T47D (cell line): ENCODE data around the gene CNIH3.
"Not testable (repeated sequence)": the region's sequence is repeated elsewhere in the genome, so short reads cannot be mapped to it uniquely, and the experiment has no call there.

Experiments used
- DNase-seq, 2 experiments: peaks; one replicate each; pipeline versions ENCODE4 v3.0.0 to v3.0.0-alpha.2; 2011 to 2012; ENCODE audit warnings: low read depth in 1 of 2, low spot score in 1 of 2
- JUND ChIP-seq: IDR thresholded peaks from 2 replicates; pipeline ENCODE4 v1.6.1; 2012; ENCODE audit warnings: low read depth
- in situ Hi-C: cut with HindIII; loops from 2 replicates; pipeline ENCODE4 v1.10.0; 2016; ENCODE audit warnings: low sequenced_read_pairs, low pct_unique_long_range_greater_than_20kb

Gene CNIH3

GRCh38 chr1:224615861-224616755, at the start of gene CNIH3:
Gene CNIH3 (plus strand): TSS chr1:224616317. CDS start chr1:224617175, 858 bp downstream.
- no peak for TF ChIP-seq JUND
- peak; percentile 80 to 84 for DNase-seq
- in situ Hi-C loops, result no loop called here

- DNase-seq, in situ Hi-C loops: not testable (repeated sequence)
These were observed 49.6 kb upstream of the CNIH3 start for GRCh38 chr1:224566492-224566891.

DNA sequence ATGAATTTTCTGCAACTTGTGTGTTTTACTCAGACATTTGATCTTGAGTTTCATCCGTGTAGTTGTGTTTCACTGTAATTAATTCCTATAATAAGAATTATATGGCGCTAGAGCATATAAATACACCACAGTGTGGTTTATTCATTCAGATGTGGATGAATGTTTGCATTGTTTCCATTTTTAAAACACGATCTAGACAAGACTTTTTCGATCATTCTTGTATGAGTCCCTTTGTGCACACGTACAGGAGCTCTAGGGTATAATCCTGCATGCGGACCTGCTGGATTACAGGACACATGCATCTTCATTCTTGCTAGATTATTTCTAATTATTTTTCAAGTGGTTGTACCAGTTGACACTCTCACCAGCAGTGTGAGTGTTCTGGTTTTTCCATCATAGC, 46.8 kb upstream of the CNIH3 start:
- no peak for TF ChIP-seq JUND
- DNase-seq, result no peak
- in situ Hi-C loops, result no loop called here

DNA sequence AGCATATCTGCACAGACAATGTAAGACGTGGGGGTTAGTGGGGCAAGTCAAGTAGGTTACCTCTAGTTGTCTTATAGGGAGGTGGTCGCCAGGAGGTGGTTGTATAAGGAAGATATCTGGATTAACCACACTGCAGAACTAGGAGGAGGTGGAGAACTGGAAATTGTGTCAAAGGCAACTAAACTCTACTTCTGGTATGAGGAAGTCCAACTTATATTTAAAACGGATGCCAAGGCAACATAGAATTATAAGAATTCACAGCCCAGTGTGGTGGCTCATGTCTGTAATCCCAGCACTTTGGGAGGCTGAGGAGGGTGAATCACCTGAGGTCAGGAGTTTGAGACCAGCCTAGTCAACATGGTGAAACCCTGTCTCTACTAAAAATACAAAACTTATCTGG, 44.1 kb upstream of the CNIH3 start:
- peak in 1 of 2 experiments; percentile 19 for DNase-seq
- in situ Hi-C loops, result not testable (repeated sequence)

DNA sequence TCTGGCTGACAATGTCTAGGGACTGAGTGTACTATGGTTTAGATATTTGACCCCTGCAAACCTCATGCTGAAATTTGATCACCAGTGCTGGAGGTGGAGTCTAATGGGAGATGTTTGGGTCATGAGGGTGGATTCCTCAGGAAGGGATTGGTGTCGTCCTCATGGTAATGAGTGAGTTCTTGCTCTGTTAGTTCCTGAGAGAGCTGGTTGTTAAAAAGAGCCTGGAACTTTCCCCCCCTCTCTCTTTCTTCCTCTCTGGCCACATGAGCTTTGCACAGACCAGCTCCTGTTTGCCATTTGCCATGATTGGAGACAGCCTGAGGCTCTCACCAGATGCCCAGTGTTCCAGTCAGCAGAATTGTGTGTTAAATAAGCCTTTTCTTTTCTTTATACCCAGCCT, 36.6 kb upstream of the CNIH3 start:
- DNase-seq, result peak in 1 of 2 experiments; percentile 16
- no peak for TF ChIP-seq JUND
- in situ Hi-C loops, result no loop called here

DNA sequence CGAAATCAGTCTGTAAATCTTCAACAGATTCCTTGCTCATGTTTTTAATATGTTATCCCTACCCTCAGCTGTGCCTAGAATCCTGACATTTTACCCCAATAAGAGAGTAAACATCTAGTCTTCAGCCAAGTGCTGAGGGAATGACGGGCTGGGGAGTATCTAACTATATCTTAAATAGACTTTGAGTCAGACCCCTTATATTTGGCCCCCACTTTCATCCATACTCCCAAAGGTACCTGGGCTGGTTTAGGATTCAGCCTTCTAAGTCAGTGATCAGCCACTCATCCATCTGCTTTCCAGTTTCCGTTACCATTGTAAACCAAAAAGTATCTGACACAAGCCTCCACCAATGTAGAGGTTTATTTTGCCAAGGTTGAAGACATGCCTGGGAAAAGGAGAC, 36.1 kb upstream of the CNIH3 start:
- TF ChIP-seq JUND, result no peak
- DNase-seq, result no peak
- in situ Hi-C loops, result no loop called here

DNA sequence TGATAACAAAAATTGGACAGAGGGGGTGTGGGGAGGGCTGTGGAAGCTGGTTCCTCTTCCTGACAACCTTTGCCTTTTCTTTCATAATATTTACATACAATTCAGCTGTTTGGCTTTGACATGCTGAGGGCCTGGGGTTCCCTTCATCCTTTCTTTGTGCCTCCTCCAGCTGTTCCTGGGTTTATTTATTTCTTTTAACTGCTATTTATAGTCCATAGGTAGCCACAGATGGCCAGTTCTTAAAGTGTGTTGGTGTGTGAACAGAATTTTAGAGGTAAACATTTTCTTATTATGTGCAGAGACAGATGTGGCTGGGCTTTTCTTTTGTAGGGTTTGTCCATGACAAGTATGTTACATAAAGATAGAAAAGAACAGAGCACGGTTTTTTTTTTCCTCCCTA, 34.1 kb upstream of the CNIH3 start:
- DNase-seq, result no peak
- no peak for TF ChIP-seq JUND
- in situ Hi-C loops, result no loop called here

DNA sequence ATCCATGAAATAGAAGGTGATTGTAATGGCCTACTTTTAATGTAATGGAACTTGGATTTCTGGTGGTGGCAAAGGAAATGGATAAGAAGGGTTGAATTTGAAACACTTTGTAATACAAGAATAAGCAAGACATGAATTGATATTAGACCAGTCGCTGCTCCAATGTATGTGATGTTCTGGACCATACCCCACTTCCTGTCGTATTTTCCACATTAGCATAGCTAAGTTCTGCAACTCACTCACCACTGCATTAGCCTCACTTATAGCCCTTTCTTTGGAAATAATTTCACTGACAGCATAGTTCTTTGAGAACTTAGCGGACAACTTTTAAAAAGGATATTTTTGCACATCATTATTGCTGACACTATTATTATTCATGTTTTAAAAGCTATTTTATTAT, 32.3 kb upstream of the CNIH3 start:
- no peak for DNase-seq
- in situ Hi-C loops, result no loop called here
- TF ChIP-seq JUND, result no peak

DNA sequence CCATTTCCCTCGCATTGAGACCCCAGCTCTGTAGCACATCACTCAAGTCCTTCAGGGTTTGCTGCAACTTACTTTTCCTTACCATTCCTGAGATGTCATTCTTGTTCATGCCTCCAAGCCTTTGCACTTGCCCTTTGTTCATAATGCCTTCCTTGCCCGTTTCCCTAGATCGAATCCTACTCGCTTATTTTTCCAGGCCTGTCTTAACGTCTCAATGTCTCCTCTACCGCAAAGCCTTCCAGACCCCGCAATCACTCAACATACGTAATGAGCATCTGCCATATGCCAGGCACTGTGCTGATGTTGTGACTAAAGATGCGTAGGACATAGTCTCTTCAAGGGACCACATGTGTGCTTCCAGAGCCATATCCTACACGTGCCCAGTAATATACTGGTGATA, 31.1 kb upstream of the CNIH3 start:
- in situ Hi-C loops, result no loop called here
- TF ChIP-seq JUND, result no peak
- DNase-seq, result no peak

GRCh38 chr1:224587051-224587450, 29.1 kb upstream of the CNIH3 start:
- TF ChIP-seq JUND, result no peak
- DNase-seq, result no peak
- in situ Hi-C loops, result no loop called here

DNA sequence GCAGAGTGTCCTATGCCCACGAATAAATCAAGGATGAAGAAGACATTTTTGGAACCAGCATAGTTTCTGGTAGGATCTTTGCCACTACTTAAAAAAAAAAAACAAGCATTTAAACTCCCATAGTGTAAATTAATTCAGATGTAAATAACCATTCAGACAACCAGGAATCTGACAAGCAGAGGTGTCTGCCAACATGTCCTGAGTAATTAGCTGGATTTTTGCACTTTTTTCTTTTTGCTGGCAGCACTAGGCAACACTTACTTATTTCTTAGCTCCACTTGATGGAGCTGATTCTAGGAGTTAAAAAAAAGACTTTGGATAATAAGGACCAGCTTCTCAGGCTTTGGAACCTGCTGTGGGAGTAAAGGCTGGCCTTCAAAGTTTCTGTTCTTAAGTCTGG, 27.6 kb upstream of the CNIH3 start:
- in situ Hi-C loops, result no loop called here
- DNase-seq, result no peak
- TF ChIP-seq JUND, result no peak

DNA sequence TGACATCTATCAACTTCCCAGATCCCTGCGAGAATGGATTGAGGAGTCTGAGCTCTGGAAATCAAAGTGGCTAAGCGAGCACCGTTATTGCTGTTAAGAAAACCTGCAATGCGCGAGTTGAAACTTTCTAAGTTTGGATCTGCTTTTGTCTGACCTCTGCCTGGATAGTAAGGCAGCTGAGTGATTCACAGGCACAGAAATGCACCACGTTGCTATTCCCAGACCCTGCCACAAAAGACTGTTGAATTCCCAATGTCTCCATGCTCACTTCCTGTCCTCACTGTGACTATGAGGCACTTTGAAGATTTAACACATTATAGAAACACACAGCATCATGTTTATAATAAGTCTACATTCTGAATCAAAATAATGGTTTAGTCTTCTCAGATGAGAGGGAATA, 27.1 kb upstream of the CNIH3 start:
- no peak for DNase-seq
- TF ChIP-seq JUND, result no peak
- in situ Hi-C loops, result no loop called here

DNA sequence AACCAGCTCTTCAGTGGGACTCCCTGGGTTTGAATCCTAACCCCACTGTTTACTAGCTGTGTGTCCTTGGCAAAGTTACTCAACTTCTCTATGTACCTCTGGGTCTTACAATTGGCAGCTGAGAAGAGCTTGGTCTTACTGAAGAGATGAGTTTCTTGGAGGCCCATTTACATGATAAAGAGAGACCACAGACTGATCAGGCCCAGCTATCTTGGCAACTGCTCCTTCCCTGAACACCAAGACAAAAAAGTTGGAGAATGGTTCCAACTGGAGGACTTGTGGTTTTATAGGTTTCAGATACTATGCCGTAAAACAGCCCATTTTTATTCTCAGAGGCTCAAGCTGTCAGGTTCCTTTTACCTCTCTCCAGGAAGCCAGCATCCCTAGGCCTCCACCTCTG, 24.8 kb upstream of the CNIH3 start:
- TF ChIP-seq JUND, result no peak
- no peak for DNase-seq
- in situ Hi-C loops, result no loop called here
